HG03045 (cell line): ENCODE data around the gene MRPL41.
"Not testable (repeated sequence)": the region's sequence is repeated elsewhere in the genome, so short reads cannot be mapped to it uniquely, and the experiment has no call there.

Experiments
- ATAC-seq: cut with Tn5 transposase; IDR thresholded peaks from one replicate; pipeline ENCODE4 v1.9.1; 2021; ENCODE audit warnings: mild to moderate bottlenecking, moderate library complexity; ENCODE audit not compliant: unreplicated experiment

Gene MRPL41

DNA sequence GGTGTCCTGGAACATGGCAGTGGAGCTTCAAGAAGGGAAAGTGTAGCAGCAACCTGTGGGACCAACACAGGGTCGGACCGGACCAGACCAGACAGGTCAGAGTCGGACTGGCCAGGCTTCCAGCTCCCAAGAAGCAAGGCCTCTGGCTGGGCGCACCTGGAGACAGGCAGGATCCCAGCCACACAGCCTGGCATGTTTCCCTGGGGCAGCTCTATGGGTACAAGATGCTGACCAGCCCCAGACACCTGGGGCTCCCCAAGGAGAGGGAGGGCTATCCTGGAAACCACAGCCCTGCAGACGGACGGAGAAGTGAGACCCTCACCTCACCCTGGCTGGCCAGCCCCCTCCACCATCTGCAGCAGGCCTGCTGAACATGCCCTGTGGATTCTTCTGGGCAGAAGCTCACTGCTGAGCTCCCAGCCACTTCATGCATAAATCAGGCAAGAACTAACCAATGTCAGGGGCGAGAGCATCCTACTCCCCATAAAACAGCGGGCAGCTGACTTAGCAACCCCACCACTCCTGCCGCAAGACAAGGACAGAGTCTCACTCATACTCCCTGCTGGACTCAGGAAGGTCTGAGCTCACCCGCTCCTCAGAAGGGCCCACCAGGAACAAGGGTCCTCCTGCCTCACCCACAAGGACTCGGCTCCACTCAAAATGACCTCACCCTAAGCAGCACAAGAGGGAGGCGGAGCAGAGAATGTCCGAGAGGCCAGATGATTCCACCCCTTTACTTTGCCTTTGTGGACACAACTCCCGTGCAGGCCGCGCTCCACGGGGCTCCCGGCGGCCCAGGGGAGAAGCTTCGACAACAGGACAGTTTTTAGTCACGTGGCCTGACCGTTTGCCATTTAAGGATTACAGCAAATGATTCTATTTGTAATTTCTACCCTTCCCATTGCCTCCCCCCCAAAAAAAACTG is 29.9 kb downstream of the MRPL41 start:
- ATAC-seq, result no peak

DNA sequence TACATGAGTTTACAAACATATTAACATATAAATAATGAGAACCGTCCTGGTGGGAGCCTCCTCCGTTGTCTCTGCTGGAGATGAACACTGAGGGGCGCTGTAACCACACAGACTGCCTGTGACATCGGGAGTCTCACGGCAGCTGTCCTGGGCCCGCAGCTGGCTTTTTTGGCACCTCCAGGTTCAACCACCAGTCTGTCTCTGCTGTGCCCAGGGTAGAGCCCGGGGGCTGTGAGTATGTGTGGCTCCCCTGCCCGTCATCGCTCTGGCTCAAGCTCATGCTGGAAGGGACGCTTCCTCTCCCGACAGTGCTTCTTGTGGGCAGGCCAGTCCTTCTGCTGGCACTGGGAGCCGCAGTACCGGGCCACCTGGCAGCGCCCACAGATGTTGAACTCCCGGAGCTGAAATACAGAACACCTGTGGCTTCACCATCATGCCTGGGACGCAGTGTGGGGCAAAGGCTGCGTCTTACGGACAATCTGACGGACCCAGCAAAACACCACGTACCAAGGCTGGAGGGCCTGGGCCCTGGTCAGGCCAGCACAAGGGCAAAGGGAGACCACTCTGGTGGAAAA is 30.7 kb downstream of the MRPL41 start:
- no peak for ATAC-seq

DNA sequence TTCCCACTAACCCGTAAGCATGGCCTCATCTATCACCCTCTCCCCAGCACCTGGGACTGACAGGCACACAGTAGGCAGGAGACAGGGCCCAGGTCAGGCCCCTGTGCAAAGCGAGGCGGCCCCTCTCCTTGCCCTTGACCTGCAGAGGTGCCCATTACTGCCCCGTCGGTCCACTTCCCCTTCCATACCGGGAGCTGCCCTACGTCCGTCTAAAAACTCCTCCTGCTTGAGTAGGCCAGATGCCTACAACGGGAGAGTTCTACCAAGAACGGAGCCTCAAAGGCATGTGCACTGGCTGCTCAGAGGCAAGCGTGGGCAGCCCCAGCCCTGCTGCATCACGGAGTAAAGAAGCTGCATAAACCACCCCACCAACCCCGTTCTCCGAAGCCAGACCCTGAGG is 31.7 kb downstream of the MRPL41 start:
- ATAC-seq, result no peak

DNA sequence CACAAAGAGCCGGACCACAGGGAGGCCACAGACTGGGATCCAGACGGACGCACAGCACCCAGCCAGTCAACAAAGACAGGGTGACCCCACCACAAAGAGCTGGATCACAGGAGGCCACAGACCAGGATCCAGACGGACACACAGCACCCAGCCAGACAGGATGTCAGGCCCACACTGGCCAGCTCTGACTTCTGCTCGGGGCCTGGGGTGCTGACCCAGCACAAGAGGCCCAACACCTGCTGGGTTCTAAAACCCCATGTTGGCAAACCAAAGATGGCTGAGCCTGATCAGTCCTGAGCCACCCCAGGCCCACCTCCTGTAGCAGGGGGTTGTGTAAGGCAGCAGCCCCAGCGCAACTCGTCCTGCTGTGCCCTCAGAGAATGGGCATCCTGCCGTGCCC is 32.3 kb downstream of the MRPL41 start:
- ATAC-seq, result no peak

DNA sequence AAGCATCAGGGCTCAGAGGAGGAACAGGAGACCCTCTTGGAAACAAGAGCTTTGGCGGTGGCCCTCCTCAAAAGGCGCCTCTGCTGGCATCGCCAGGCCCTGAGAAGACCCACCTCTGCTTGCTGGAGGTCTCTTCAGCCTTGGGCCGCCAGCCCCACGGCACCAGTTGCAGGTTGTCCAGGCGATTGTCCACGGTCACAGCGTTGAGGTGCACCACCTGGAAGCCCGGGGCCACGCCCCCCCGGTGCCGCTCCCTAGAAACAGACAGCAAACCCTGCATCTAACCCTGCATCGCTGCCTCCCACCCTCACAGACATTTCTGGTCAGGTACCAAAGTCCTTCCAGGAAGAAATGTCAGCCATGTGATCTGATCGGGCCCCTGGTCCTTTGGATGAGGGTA is 35.2 kb downstream of the MRPL41 start:
- ATAC-seq, result no peak

DNA sequence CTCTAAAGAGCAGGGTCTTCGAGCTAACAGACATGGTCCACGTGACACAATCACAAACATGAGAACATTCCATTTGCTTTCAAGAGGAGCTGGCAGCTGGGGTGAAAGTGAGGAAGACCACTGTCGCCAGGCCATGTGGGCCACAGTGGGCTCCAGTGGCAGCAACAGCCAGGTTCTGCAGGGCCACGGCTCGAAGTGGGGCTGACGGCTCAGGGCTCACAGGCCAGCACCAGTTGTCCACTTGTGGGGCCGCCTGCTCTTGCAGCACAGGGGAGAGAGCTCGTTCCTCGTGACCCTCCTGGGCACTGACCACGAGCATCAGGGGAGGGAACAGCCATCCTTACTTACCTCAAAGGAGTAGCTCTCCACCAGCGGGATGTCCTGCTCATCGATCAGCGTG is 36.6 kb downstream of the MRPL41 start:
- no peak for ATAC-seq

DNA sequence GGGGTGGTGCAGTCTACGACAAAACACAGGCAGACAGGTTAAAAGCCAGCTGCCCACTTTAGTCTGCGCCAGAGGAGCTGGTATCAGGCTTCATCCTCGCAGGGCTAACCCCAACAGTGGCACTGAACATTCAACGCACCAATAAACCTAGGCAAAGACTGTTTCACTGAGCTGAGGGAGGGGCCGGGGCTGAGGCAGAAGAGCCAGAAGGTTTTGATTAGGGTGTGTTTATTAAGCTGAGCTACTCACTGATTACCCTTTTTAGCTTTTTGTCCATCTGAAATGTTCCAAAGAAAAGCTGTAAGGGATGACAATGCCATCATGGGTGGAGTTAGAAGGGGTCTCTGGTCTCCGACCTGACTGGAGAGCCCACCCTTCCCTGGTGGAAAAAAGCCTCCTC is 37.2 kb downstream of the MRPL41 start:
- ATAC-seq, result no peak

DNA sequence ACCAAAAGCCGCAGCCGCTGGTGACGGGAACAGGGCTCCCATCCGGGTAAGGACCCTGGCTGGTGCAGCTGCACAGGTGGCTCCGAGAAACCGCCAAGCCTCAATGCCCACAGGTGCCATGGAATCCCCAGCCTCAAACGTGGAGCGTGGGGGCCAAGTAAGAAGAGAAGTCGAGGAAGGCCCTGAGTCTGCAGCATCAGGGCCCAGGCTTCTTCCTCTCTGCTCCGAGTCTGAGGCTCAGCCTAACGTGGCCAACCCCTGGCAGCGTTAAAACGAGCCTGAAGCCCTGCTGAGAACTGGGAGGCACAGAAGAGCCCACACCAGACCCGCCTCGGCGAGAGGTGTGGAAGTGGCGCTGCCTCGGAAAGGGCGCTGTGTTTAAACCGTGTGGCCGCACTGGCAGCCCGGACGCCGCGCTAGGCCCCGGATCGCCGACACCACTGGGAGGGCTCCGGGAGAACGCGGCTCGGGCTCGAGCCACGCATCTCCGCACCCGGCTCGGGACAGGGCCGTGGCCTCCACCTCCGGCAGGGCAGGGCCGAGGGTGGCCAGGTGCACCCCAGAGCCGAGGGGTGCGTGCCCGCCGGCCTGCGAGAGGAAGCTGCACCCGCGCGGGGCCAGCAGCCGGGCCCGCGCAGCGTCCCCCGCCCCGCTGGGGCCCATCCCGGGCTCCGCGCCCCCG is 37.9 kb downstream of the MRPL41 start:
- ATAC-seq, result peak; percentile 10

DNA sequence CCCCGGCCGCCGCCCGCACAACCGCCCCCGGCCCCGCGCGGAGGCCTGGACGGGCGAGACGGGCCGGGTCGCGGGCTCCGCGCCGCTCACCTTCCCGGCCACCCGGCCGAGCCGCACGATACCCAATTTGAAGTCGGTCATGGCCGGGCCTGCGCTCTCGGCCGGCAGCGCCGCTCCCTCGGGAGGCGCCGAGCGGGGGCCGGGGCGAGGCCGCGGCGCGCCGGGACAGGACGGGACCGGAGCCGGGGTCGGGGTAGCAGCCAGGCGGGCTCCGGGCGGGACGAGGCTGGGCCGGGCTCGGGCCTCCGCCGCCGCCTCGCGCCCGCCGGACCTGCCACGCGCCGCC is 38.4 kb downstream of the MRPL41 start:
- no peak for ATAC-seq

DNA sequence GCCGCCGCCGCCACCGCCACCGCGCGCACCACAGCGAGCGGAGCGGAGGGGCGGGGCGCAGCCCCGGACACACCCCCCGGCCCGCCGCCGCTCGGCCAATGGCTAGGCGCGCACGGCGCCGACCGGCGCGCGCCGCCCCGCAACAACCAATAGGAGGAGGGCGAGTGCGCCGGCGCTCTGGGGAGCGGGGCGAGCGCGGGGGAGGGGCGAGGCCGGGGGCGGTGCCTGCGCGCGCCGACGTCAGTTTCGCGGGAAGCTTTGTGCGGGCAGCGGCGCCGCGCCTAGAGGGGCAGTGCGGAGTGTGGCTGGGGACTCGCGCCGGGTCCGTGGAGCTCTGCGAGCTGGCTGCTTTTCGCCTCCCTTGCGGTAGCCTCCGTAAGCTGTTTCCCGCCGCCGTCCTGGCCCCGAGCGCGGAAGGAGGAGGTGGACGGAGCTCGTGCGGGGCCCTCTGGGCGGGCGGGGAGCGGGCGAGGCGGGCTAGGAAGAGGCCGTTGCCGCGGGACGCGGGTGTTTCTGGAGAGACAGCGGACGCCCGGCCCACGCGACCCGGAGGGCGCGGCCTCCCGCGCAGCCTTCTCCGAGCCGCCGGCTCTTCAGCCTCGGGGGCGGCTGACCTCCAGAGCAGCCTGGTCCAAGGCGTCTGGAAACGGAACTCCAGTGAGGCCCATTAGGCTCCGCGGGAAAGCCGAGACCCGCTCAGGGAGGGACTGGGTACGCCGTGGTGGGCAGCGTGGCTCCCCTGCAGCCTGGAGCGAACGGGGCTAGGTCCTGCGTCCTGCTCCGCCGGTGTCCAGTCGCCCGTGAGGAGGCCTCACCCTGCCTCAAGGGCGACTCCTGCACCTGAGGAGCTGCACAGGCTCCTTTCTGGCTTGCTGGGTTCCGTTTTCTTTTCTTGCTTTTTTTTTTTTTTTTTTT is 39.0 kb downstream of the MRPL41 start, which contains the start of gene ZMYND19:
Gene ZMYND19, minus strand, starts transcription at position 44 of the 915 bp plus-strand sequence. CDS start 249 bp downstream, outside the sequence.
- ATAC-seq, result peak; percentile 80

DNA sequence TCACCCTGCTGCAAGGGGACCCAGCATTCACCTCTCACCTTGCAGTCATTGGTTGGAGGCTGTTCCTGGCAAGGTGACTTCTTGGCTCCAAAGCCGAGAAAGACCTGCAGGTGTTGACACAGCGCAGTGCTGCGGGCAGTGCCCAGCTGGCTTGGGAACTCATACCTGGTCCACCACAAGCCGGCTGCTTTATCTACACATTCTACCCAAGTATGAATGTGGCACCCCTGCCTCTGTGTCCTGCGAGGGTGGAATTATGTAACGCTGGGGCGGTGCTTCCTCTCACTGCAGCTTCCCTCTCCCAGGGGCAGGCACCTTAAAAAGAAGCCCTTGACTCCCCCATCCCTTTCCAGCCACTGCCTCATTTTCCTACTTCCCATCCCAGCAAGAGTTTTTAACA is 41.1 kb downstream of the MRPL41 start:
- no peak for ATAC-seq

DNA sequence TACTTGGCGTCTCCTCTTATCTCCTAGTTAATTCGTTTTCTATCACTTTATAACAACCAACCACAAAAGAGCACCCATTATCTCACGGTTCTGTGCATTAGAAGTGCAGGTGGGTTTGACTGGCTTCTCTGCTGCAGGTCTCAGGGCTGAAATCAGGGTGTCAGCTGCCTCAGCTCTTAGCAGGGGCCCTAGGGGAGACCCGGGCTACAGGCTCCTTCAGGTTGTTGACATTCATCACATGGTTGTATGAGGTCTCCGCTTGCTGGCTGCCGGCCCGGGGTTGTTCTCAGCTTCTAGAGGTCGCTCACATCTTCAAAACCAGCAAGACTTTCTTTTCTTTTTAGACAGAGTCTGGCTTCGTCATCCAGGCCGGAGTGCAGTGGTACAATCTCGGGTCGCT is 41.5 kb downstream of the MRPL41 start:
- ATAC-seq, result no peak

DNA sequence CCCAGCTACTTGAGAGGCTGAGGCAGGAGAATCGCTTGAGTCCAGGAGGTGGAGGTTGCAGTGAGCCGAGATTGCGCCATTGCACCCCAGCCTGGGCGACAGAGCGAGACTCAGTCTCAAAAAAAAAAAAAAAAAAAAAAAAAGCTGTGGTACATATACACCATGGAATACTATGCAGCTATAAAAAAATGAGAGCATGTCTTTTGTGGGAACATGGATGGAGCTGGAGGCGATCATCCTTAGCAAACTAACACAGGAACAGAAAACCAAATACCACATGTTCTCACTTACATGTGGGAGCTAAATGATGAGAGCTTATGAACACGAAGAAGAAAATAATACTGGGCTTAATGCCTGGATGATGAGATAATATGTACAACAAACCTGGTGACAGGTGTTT is 44.9 kb downstream of the MRPL41 start:
- ATAC-seq, result not testable (repeated sequence)

DNA sequence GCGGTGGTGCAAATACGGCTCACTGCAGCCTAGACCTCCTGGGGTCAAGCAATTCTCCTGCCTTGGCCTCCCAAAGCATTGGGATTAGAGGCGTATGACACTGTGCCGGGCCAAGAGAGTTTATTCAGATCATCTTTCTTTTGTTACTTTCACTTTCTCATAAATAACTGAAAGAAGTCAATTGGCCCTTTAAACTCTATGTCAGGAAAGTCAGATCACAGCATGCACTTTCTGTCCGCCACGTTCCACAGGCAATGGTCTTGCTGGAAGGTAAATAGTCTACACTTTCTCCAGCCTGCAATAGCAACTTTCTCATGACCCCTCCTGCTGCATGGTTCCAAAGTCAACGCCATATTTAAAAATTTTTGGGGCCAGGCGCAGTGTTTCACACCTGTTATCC is 47.3 kb downstream of the MRPL41 start:
- no peak for ATAC-seq
